ENCODE results near the gene HRC.
"Not testable (repeated sequence)": the region's sequence is repeated elsewhere in the genome, so short reads cannot be mapped to it uniquely, and the experiment has no call there.

Gene HRC

GRCh38 chr19:49125025-49125731 is 30.0 kb downstream of the HRC start:
- no peak overlapping the region for H3K27ac ChIP-seq (ENCODE audit: insufficient read depth, low read length, poor library complexity, severe bottlenecking)
- no peaks in the 10 kb centered on the region for H3K9me3 ChIP-seq (ENCODE audit: control insufficient read depth, low read length)
- no peak for DNase-seq
- H3K4me1 ChIP-seq (ENCODE audit: control insufficient read depth, insufficient read depth, low read length, poor library complexity, severe bottlenecking): peaks cover 6% of the 10 kb centered on the region
- H3K27me3 ChIP-seq (replicated peaks; ENCODE audit: control insufficient read depth, insufficient read depth, low read length, poor library complexity, severe bottlenecking): no peaks in the 10 kb centered on the region
- H3K36me3 ChIP-seq (ENCODE audit: control insufficient read depth, insufficient read depth, low read length): no peaks in the 10 kb centered on the region
- H3K4me3 ChIP-seq (ENCODE audit: insufficient read depth, low read depth, low read length, poor library complexity, severe bottlenecking): no peak overlapping the region

GRCh38 chr19:49123285-49123684 is 31.9 kb downstream of the HRC start:
- DNase-seq; H3K36me3 ChIP-seq (ENCODE audit: control insufficient read depth, insufficient read depth, low read length); H3K27ac ChIP-seq (ENCODE audit: insufficient read depth, low read length, poor library complexity, severe bottlenecking); H3K27me3 ChIP-seq (replicated peaks; ENCODE audit: control insufficient read depth, insufficient read depth, low read length, poor library complexity, severe bottlenecking); H3K4me3 ChIP-seq (ENCODE audit: insufficient read depth, low read depth, low read length, poor library complexity, severe bottlenecking); H3K9me3 ChIP-seq (ENCODE audit: control insufficient read depth, low read length): not testable (repeated sequence)
- H3K4me1 ChIP-seq (ENCODE audit: control insufficient read depth, insufficient read depth, low read length, poor library complexity, severe bottlenecking): peaks cover 14% of the 10 kb centered on the region

GRCh38 chr19:49121841-49122240 is 33.4 kb downstream of the HRC start:
- H3K4me1 ChIP-seq (ENCODE audit: control insufficient read depth, insufficient read depth, low read length, poor library complexity, severe bottlenecking): peaks cover 15% of the 10 kb centered on the region
- H3K9me3 ChIP-seq (ENCODE audit: control insufficient read depth, low read length); DNase-seq; H3K36me3 ChIP-seq (ENCODE audit: control insufficient read depth, insufficient read depth, low read length); H3K27ac ChIP-seq (ENCODE audit: insufficient read depth, low read length, poor library complexity, severe bottlenecking); H3K27me3 ChIP-seq (replicated peaks; ENCODE audit: control insufficient read depth, insufficient read depth, low read length, poor library complexity, severe bottlenecking); H3K4me3 ChIP-seq (ENCODE audit: insufficient read depth, low read depth, low read length, poor library complexity, severe bottlenecking): not testable (repeated sequence)

- Histone ChIP-seq H3K27ac (ENCODE audit: insufficient read depth, low read length, poor library complexity, severe bottlenecking) (no peak overlapping the region), H3K9me3 (ENCODE audit: control insufficient read depth, low read length) (no peaks in the 10 kb centered on the region), H3K36me3 (ENCODE audit: control insufficient read depth, insufficient read depth, low read length) (no peaks in the 10 kb centered on the region), H3K4me1 (ENCODE audit: control insufficient read depth, insufficient read depth, low read length, poor library complexity, severe bottlenecking) (peaks cover 15% of the 10 kb centered on the region), H3K4me3 (ENCODE audit: insufficient read depth, low read depth, low read length, poor library complexity, severe bottlenecking) (no peak overlapping the region), H3K27me3 (replicated peaks; ENCODE audit: control insufficient read depth, insufficient read depth, low read length, poor library complexity, severe bottlenecking) (no peaks in the 10 kb centered on the region)
- DNase-seq: no peak
These were observed 34.3 kb downstream of the HRC start for GRCh38 chr19:49120868-49121267.

- Histone ChIP-seq H3K4me1 (ENCODE audit: control insufficient read depth, insufficient read depth, low read length, poor library complexity, severe bottlenecking) (peaks cover 15% of the 10 kb centered on the region), H3K9me3 (ENCODE audit: control insufficient read depth, low read length) (no peaks in the 10 kb centered on the region), H3K4me3 (ENCODE audit: insufficient read depth, low read depth, low read length, poor library complexity, severe bottlenecking) (peak overlapping the region; percentile 71), H3K36me3 (ENCODE audit: control insufficient read depth, insufficient read depth, low read length) (no peaks in the 10 kb centered on the region), H3K27ac (ENCODE audit: insufficient read depth, low read length, poor library complexity, severe bottlenecking) (no peak overlapping the region), H3K27me3 (replicated peaks; ENCODE audit: control insufficient read depth, insufficient read depth, low read length, poor library complexity, severe bottlenecking) (no peaks in the 10 kb centered on the region)
- no peak for DNase-seq
These were observed 34.9 kb downstream of the HRC start for GRCh38 chr19:49120325-49120683.

- Histone ChIP-seq H3K4me3 (ENCODE audit: insufficient read depth, low read depth, low read length, poor library complexity, severe bottlenecking) (peak within 1 kb of the TSS; percentile 71), H3K9me3 (ENCODE audit: control insufficient read depth, low read length) (no peaks in the 10 kb centered on the region), H3K36me3 (ENCODE audit: control insufficient read depth, insufficient read depth, low read length) (no peaks in the 10 kb centered on the region), H3K4me1 (ENCODE audit: control insufficient read depth, insufficient read depth, low read length, poor library complexity, severe bottlenecking) (peaks cover 15% of the 10 kb centered on the region), H3K27ac (ENCODE audit: insufficient read depth, low read length, poor library complexity, severe bottlenecking) (peak within 1 kb of the TSS; percentile 81), H3K27me3 (replicated peaks; ENCODE audit: control insufficient read depth, insufficient read depth, low read length, poor library complexity, severe bottlenecking) (no peaks in the 10 kb centered on the region)
- DNase-seq: peak in 1 of 3 donors; percentile 9
These were observed 35.5 kb downstream of the HRC start, which contains the start of gene PPFIA3 for GRCh38 chr19:49119411-49120324. PPFIA3 (plus strand) TSS chr19:49119544; CDS start chr19:49127874, 8,330 bp downstream.

- peak; percentile 91 to 93 (median 91) for DNase-seq
- no peaks in the 10 kb centered on the region for H3K27me3 ChIP-seq (replicated peaks; ENCODE audit: control insufficient read depth, insufficient read depth, low read length, poor library complexity, severe bottlenecking)
- no peaks in the 10 kb centered on the region for H3K9me3 ChIP-seq (ENCODE audit: control insufficient read depth, low read length)
- no peaks in the 10 kb centered on the region for H3K36me3 ChIP-seq (ENCODE audit: control insufficient read depth, insufficient read depth, low read length)
- H3K27ac ChIP-seq (ENCODE audit: insufficient read depth, low read length, poor library complexity, severe bottlenecking): peak within 1 kb of the TSS; percentile 81
- H3K4me3 ChIP-seq (ENCODE audit: insufficient read depth, low read depth, low read length, poor library complexity, severe bottlenecking): peak within 1 kb of the TSS; percentile 71
- peaks cover 20% of the 10 kb centered on the region for H3K4me1 ChIP-seq (ENCODE audit: control insufficient read depth, insufficient read depth, low read length, poor library complexity, severe bottlenecking)
These were observed 36.4 kb downstream of the HRC start, which contains the start of gene C19orf73 for GRCh38 chr19:49118565-49119410. C19orf73 (minus strand) TSS chr19:49119143; CDS start chr19:49119022, 121 bp downstream.

- no peak for DNase-seq
- Histone ChIP-seq H3K4me1 (ENCODE audit: control insufficient read depth, insufficient read depth, low read length, poor library complexity, severe bottlenecking) (peaks cover 28% of the 10 kb centered on the region), H3K4me3 (ENCODE audit: insufficient read depth, low read depth, low read length, poor library complexity, severe bottlenecking) (peak overlapping the region; percentile 71), H3K27ac (ENCODE audit: insufficient read depth, low read length, poor library complexity, severe bottlenecking) (peak overlapping the region; percentile 81), H3K9me3 (ENCODE audit: control insufficient read depth, low read length) (no peaks in the 10 kb centered on the region), H3K36me3 (ENCODE audit: control insufficient read depth, insufficient read depth, low read length) (no peaks in the 10 kb centered on the region), H3K27me3 (replicated peaks; ENCODE audit: control insufficient read depth, insufficient read depth, low read length, poor library complexity, severe bottlenecking) (no peaks in the 10 kb centered on the region)
These were observed 37.3 kb downstream of the HRC start for GRCh38 chr19:49117677-49118564.

GRCh38 chr19:49116544-49116943 is 38.7 kb downstream of the HRC start:
- no peaks in the 10 kb centered on the region for H3K27me3 ChIP-seq (replicated peaks; ENCODE audit: control insufficient read depth, insufficient read depth, low read length, poor library complexity, severe bottlenecking)
- no peaks in the 10 kb centered on the region for H3K36me3 ChIP-seq (ENCODE audit: control insufficient read depth, insufficient read depth, low read length)
- no peak overlapping the region for H3K4me3 ChIP-seq (ENCODE audit: insufficient read depth, low read depth, low read length, poor library complexity, severe bottlenecking)
- DNase-seq: no peak
- peaks cover 28% of the 10 kb centered on the region for H3K4me1 ChIP-seq (ENCODE audit: control insufficient read depth, insufficient read depth, low read length, poor library complexity, severe bottlenecking)
- H3K27ac ChIP-seq (ENCODE audit: insufficient read depth, low read length, poor library complexity, severe bottlenecking): no peak overlapping the region
- no peaks in the 10 kb centered on the region for H3K9me3 ChIP-seq (ENCODE audit: control insufficient read depth, low read length)

Data from effector memory CD4-positive, alpha-beta T cell (primary cell).